NCI-H2196 (cell line): ENCODE data around the gene RPS29.
"Not testable (repeated sequence)": the region's sequence is repeated elsewhere in the genome, so short reads cannot be mapped to it uniquely, and the experiment has no call there.

ENCODE experiments used
- DNase-seq: peaks from one replicate; lab custom pipeline; 2025; ENCODE audit not compliant: unreplicated experiment; lab: John Stamatoyannopoulos, UW

The RPS29 gene

GRCh38 chr14:49598485-49599300, 12.5 kb upstream of the RPS29 start, which contains the start of gene LRR1:
Gene LRR1, plus strand, starts transcription at chr14:49598940. Its CDS starts 81 bp downstream, at chr14:49599021.
- DNase-seq, result peak; percentile 78

- no peak for DNase-seq
Observed at GRCh38 chr14:49598189-49598484, 12.0 kb upstream of the RPS29 start.

GRCh38 chr14:49594347-49595091, 8.3 kb upstream of the RPS29 start:
- peak; percentile 17 for DNase-seq

- no peak for DNase-seq
Observed at GRCh38 chr14:49593016-49593415, 6.8 kb upstream of the RPS29 start.

GRCh38 chr14:49589387-49589786, 3.2 kb upstream of the RPS29 start:
- no peak for DNase-seq

GRCh38 chr14:49586673-49587460, 687 bp upstream of the RPS29 start:
- DNase-seq, result peak; percentile 67

GRCh38 chr14:49584981-49585640, 1.1 kb downstream of the RPS29 start:
- DNase-seq, result not testable (repeated sequence)

GRCh38 chr14:49584058-49584457, 2.1 kb downstream of the RPS29 start:
- no peak for DNase-seq

- no peak for DNase-seq
Observed at GRCh38 chr14:49583629-49584028, 2.6 kb downstream of the RPS29 start.

- DNase-seq, result no peak
Observed at GRCh38 chr14:49582113-49582977, 3.8 kb downstream of the RPS29 start.

- no peak for DNase-seq
Observed at GRCh38 chr14:49581209-49582112, 4.7 kb downstream of the RPS29 start.

GRCh38 chr14:49579841-49580240, 6.3 kb downstream of the RPS29 start:
- DNase-seq, result no peak

- DNase-seq, result no peak
Observed at GRCh38 chr14:49578141-49578540, 8.0 kb downstream of the RPS29 start.

- DNase-seq, result no peak
Observed at GRCh38 chr14:49574038-49574437, 12.1 kb downstream of the RPS29 start.

GRCh38 chr14:49569281-49569680, 16.9 kb downstream of the RPS29 start:
- no peak for DNase-seq

GRCh38 chr14:49566714-49567113, 19.5 kb downstream of the RPS29 start:
- no peak for DNase-seq

- DNase-seq, result no peak
Observed at GRCh38 chr14:49559979-49560768, 26.0 kb downstream of the RPS29 start.

- peak; percentile 3 for DNase-seq
Observed at GRCh38 chr14:49553892-49554291, 32.3 kb downstream of the RPS29 start.
